ENCODE measurements around the gene KRT13.

KRT13 gene

GRCh38 chr17:41518789-41519449 is 13.5 kb upstream of the KRT13 start, which contains the start of gene KRT15:
TSS of gene KRT15 (minus strand) at chr17:41518890. CDS start at chr17:41518827, 63 bp downstream.
- no peak for DNase-seq

DNA sequence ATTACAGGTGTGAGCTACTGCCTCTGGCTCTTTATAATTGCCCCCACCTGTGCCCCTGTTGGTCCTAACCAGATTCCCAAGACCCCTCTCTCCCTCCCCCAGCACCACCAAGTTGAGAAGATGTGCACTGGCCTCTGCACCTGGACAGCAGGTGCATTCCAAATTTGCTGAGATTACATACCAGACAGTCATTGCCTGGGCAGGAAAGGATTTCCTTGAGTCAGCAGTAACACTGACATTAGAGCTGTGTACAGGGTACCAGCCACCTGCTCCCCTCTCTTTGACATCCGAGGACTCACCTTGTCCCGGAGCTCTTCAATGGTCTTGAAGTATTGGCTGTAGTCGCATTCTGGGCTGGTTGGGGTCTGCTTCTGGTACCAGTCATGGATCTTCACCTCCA is 12.6 kb upstream of the KRT13 start:
- no peak for DNase-seq

- DNase-seq, result no peak
These were observed 11.4 kb upstream of the KRT13 start for GRCh38 chr17:41516830-41517283.

- no peak for DNase-seq
These were observed 10.9 kb upstream of the KRT13 start for GRCh38 chr17:41516147-41516829.

DNA sequence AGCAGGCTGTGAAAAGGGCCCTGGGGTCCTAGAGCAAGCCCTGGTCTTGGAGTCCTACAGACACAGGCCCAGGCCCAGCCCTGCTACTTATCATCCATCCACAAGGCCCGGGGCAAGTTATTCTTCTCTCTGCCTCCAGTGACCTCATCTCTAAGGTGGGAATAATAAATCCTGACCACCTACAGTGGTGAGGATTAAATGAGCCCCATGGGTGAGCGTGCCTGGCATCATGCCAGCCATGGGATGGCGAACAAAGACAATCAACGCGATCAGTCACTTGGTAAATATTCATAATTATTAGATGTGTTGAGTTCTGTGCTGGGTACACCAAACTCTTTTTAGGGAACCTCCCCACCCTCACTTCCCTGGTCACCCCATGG is 7.7 kb upstream of the KRT13 start:
- no peak for DNase-seq

DNA sequence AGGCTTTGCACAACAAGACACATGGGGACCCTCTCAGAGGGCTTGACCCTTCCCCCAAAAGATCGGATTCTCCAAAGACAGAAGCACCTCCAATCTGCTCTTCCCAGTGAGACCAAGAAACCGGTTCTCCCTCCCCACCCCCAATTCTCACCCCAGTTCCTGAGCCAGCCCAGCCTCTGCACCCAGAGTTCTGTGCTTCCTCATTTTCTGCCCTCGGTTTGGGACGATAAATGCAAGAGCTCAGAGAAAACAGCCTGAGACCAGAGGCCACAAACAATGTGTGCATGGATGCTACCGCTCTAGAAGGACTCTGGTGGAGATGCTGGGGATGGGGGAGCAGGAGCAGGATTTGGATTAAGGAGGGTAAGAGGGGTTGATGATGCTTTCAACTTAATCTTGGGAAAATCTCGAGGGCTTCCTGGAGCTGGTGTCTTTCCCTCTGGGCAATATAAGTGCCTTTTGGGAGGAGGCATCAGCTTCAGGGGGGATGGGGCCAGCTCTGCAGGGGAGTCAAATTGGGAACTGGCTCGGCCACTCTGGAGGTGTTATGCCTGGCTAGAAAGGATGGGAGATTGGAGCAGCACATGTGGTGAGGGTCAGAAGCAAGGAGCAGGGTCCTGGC is 7.2 kb upstream of the KRT13 start:
- no peak for DNase-seq

DNA sequence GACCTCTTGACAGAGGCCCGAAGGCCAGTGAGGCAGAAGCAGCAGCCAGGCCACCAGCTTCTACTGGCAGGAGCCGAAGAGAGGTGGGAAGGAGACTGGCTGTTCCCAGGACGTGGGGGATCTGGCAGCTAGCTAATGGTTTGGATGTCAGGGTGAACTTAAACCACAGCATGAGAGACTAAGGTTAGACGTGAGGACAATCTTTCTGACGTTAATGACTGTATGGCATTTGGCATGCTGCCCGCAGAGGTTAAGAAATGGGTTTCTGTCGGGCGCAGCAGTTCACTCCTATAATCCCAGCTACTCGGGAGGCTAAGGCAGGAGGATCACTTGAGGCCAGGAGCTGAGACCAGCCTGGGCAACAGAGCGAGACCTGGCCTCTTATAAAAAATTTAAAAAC is 6.3 kb upstream of the KRT13 start:
- DNase-seq, result no peak

GRCh38 chr17:41511116-41511515 is 5.7 kb upstream of the KRT13 start:
- no peak for DNase-seq

- no peak for DNase-seq
These were observed 5.0 kb upstream of the KRT13 start for GRCh38 chr17:41510251-41511065.

DNA sequence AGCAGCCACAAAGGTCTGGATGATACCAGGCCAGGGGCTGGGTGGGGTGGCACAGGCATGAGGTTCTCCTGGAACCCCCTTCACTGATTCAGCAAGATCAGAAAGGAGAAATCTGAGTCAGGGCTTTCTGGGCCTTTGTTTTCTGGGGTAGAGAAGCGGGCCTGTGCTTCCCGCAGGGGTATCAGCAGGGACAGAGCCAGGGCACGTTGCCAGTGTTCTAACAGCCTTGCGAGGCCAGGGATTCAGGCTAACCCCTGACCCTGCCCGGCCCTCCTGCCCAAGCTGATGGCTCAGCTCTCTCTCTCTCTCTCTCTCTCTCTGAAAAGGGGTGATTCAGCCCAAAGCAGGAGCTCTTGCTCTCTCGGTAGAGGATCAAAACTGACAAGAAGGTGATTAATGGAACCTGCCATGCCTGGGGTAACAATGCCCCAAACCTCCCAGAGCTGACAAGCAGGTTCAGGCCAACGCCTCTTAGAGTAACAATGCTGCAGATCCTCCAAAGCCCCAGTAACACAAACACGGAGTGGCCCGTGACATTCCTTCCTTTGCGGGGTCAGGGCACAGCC is 2.0 kb upstream of the KRT13 start:
- DNase-seq, result no peak

DNA sequence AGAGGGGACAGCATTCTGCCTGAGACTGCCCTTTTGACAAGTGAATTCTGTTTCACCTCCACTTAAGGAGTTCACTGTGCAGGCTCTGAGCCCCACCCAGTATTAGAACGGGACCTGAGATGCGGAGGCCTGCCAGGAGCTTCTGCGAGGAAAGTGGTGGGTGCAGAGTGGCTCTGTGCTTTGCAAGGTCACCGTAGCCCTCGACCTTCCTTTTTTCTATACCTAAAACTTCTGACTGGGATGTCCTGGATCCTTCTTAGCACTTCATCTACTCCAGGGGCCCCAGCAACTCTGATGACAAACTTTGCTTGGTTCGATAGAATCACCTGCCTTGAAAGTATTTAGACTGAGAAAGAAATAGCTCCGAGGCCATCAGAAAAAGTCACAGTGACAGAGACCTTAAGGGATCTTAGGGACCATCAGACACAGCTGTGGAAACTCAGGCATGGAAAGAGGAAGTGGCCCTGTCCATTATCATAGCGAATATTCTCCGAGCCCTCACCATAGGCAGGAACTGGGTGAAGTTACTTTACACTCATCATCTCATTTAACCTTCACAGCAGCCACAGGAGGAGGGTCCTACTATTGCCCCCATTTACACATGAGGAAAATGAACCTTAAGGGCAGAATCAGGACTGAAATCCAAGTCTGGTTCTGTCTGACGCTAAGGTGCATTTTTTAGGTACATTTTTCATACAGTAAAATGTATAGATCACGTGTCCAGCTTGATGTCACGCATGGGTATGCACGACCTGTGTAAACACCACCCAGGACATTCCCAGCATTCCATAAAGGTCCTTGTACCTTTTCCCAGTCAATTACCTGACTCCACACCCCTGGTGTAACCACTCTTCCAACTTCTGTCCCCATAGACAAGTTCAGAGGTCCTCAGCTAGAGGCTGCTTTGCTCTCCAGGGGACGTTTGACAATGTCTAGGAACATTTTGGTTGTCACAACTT is 676 bp upstream of the KRT13 start:
- DNase-seq, result no peak

GRCh38 chr17:41504246-41504977 is 1.0 kb downstream of the KRT13 start:
- no peak for DNase-seq

- DNase-seq, result no peak
These were observed 2.2 kb downstream of the KRT13 start for GRCh38 chr17:41503202-41503601.

DNA sequence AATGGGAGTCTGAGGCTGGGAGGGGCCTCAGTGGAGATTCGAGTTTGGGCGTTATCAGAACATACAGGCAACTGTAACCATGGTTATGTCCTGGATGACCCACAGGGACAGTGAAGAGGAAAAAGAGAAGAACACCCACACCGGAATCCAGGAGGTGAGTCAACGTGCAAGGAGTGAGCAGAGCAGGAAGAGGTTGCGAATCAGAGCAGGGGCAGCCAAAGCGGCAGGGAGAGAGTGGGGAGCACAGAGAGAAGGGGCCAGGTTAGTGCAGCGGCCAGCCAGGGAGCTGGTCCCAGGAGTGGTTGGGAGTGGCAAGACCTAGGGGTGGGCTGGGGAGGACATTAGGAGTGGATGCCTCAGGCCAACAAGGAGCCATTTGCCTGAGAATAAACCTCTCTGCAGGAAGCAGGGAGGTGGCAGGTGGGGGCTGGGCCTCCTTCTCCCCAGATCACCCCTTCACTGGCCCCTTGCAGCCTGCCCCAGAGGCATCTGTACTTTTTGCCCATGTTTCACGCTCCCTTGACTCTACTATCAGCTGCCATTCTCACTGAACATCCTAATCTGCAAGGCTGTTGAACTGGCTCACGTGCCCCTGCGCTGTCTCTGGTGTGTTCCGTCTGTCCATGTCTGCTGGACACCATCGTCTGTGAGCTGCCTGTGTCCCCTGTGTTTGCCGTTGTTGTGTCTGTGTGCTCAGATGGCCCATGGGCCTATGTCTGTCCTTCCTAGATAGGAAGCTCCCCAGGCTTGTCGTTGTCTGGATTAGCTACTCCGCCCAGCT is 5.1 kb downstream of the KRT13 start:
- DNase-seq, result no peak

GRCh38 chr17:41499714-41500113 is 5.7 kb downstream of the KRT13 start:
- no peak for DNase-seq

- DNase-seq, result no peak
These were observed 7.1 kb downstream of the KRT13 start for GRCh38 chr17:41498276-41498675.

DNA sequence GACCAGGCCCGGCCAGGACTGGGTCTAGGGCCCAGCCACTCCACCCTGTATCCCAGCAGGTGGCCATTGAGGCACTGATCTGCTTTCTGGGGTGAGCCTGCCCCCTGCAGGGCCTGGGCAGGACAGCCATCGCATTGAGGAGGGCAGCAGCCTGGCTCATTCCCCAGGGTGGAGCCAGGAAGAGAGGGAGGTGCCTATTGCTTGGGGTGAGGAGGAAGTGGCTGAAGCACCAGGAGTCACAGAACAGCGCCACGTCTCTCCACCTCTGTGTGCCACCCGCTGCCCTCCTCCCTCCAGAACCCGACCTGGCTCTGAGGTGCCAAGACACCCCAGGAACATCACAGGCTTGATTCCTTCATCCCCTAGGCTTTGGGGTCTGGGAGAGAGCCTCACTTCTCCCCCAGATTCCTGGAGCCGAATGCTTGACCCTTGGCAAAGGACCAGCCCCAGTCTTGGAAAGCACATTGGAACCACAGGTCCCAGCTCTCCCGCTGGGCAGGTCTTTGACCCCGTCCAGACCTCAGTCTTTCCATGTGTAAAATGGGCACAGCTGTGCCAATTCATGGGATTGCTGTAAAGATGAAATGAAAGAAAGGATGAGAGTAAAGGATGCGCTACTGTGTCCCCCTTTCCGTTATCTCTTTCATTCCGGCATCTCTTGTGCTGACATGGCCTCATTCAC is 8.5 kb downstream of the KRT13 start:
- DNase-seq, result peak; percentile 34

- DNase-seq, result no peak
These were observed 10.9 kb downstream of the KRT13 start for GRCh38 chr17:41494524-41494923.

DNA sequence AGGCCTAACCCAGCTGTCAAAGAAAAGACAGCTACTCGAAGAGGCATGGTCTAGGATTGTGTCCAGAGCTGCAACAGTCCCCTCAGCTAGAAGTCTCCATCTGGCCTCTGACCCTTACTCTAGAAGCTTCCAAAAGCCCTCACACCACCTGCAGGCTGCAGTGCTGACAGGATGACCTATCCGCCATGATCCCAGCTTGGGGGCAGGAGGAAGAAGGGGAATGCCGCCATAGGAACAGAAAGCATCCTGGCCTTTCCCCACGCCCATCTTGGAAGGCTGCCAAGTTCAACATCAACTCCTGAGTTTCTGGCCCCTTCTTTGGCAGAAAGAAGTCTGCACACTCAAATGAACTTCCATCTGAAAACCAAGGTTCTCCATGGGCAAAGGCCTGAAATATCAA is 12.6 kb downstream of the KRT13 start:
- no peak for DNase-seq

GRCh38 chr17:41492351-41492750 is 13.1 kb downstream of the KRT13 start:
- DNase-seq, result no peak
